Type B pancreatic cell (in vitro differentiated cells): ENCODE measurements around the gene RASAL2. TPM values are rescaled to one million over a fixed set of nuclear protein-coding genes. Genes with fewer than 3 reads are reported as not detected.

Experiments used
- DNase-seq: peaks from one replicate; pipeline ENCODE4 v3.0.0; 2021; ENCODE audit warnings: mixed read lengths; ENCODE audit not compliant: unreplicated experiment; ENCODE audit errors: extremely low spot score
- H3K27ac Mint-ChIP-seq: 2 replicates; pipeline ENCODE4 v1.8.0; 2021; ENCODE audit warnings: mild to moderate bottlenecking, mixed read lengths
- H3K27me3 Mint-ChIP-seq: 2 replicates; pipeline ENCODE4 v1.8.0; 2021; ENCODE audit warnings: mixed read lengths
- H3K36me3 Mint-ChIP-seq: 2 replicates; pipeline ENCODE4 v1.8.0; 2021; ENCODE audit warnings: mixed read lengths
- H3K4me1 Mint-ChIP-seq: one replicate; pipeline ENCODE4 v1.8.0; 2021; ENCODE audit warnings: mixed read lengths; ENCODE audit not compliant: unreplicated experiment
- H3K4me3 Mint-ChIP-seq: 2 replicates; pipeline ENCODE4 v1.8.0; 2021; ENCODE audit warnings: mild to moderate bottlenecking, mixed read lengths
- H3K9me3 Mint-ChIP-seq: 2 replicates; pipeline ENCODE4 v1.8.0; 2021; ENCODE audit warnings: mixed read lengths
- CTCF ChIP-seq: fragments of 200-600 bp; sonication (generic); conservative IDR thresholded peaks from 2 replicates; pipeline ENCODE4 v1.5.0; 2021; ENCODE audit warnings: antibody characterized with exemption, mild to moderate bottlenecking
- total RNA-seq: library from RNA; stranded (reverse); gene quantifications from 2 replicates; pipeline ENCODE4 v1.2.1, GENCODE V29; 2021; ENCODE audit warnings: low replicate concordance

RASAL2 gene
- total RNA-seq, 1 donor from 2014 or later, result 21.8 TPM

GRCh38 chr1:178102218-178102617 is 8.3 kb downstream of the RASAL2 start:
- H3K4me1 Mint-ChIP-seq, result peaks cover 27% of the 10 kb centered on the region
- TF ChIP-seq CTCF, result no peak
- H3K36me3 Mint-ChIP-seq, result no peaks in the 10 kb centered on the region
- no peak overlapping the region for H3K27ac Mint-ChIP-seq
- no peaks in the 10 kb centered on the region for H3K27me3 Mint-ChIP-seq
- DNase-seq, result no peak
- H3K4me3 Mint-ChIP-seq, result no peak overlapping the region
- H3K9me3 Mint-ChIP-seq, result no peaks in the 10 kb centered on the region

- H3K27me3 Mint-ChIP-seq, result no peaks in the 10 kb centered on the region
- no peak for DNase-seq
- H3K9me3 Mint-ChIP-seq, result no peaks in the 10 kb centered on the region
- TF ChIP-seq CTCF, result no peak
- no peak overlapping the region for H3K27ac Mint-ChIP-seq
- H3K4me1 Mint-ChIP-seq, result no peaks in the 10 kb centered on the region
- H3K36me3 Mint-ChIP-seq, result no peaks in the 10 kb centered on the region
- H3K4me3 Mint-ChIP-seq, result no peak overlapping the region
These were observed 13.9 kb downstream of the RASAL2 start for GRCh38 chr1:178107823-178108222.

GRCh38 chr1:178109348-178110143 is 15.6 kb downstream of the RASAL2 start:
- no peak overlapping the region for H3K4me3 Mint-ChIP-seq
- no peaks in the 10 kb centered on the region for H3K9me3 Mint-ChIP-seq
- no peak overlapping the region for H3K27ac Mint-ChIP-seq
- no peak for DNase-seq
- TF ChIP-seq CTCF, result no peak
- no peaks in the 10 kb centered on the region for H3K36me3 Mint-ChIP-seq
- H3K27me3 Mint-ChIP-seq, result no peaks in the 10 kb centered on the region
- H3K4me1 Mint-ChIP-seq, result no peaks in the 10 kb centered on the region

- no peaks in the 10 kb centered on the region for H3K4me1 Mint-ChIP-seq
- no peak for DNase-seq
- no peak overlapping the region for H3K4me3 Mint-ChIP-seq
- no peaks in the 10 kb centered on the region for H3K9me3 Mint-ChIP-seq
- no peak overlapping the region for H3K27ac Mint-ChIP-seq
- no peaks in the 10 kb centered on the region for H3K36me3 Mint-ChIP-seq
- no peak for TF ChIP-seq CTCF
- no peaks in the 10 kb centered on the region for H3K27me3 Mint-ChIP-seq
These were observed 21.4 kb downstream of the RASAL2 start for GRCh38 chr1:178115260-178115659.

- Mint-ChIP-seq H3K4me3 (no peak overlapping the region), H3K36me3 (no peaks in the 10 kb centered on the region), H3K27me3 (no peaks in the 10 kb centered on the region), H3K27ac (no peak overlapping the region), H3K4me1 (peaks cover 7% of the 10 kb centered on the region), H3K9me3 (peaks cover 8% of the 10 kb centered on the region)
- TF ChIP-seq CTCF, result no peak
- DNase-seq, result no peak
These were observed 24.6 kb downstream of the RASAL2 start for GRCh38 chr1:178118524-178118923.
